DND-41 (cell line): ENCODE measurements around the gene NPR3.

Experiments
- CTCF ChIP-seq: IDR thresholded peaks from 2 replicates; pipeline ENCODE4 v1.5.1; 2012; ENCODE audit warnings: borderline replicate concordance, low read length, moderate library complexity, mild to moderate bottlenecking; ENCODE audit not compliant: poor library complexity, severe bottlenecking; ENCODE audit errors: extremely low read depth
- EZH2 ChIP-seq: IDR thresholded peaks from 3 replicates; pipeline ENCODE4 v1.6.1; 2012; ENCODE audit warnings: borderline replicate concordance, low read depth, mild to moderate bottlenecking, moderate library complexity, low read length, inconsistent platforms; ENCODE audit not compliant: severe bottlenecking

GRCh38 chr5:32760091-32760509, 49.0 kb downstream of the NPR3 start:
- no peak for TF ChIP-seq EZH2
- TF ChIP-seq CTCF = no peak
